ENCODE results near the gene UVRAG. TPM values are rescaled to one million over a fixed set of nuclear protein-coding genes. Genes with fewer than 3 reads are reported as not detected.

UVRAG gene
- total RNA-seq, 2 donors from 2014 or later: 15.9 to 22.4 TPM

- ATAC-seq: no peak
- intact Hi-C loops (cut with DNase I, micrococcal nuclease): no loop called here
- DNase-seq: no peak
Measured at GRCh38 chr11:76090821-76091220, 275.8 kb downstream of the UVRAG start.

GRCh38 chr11:76094740-76095139, 279.7 kb downstream of the UVRAG start:
- intact Hi-C loops (cut with DNase I, micrococcal nuclease): no loop called here
- no peak for DNase-seq
- ATAC-seq: no peak

GRCh38 chr11:76095891-76096290, 280.9 kb downstream of the UVRAG start:
- ATAC-seq (no peak), DNase-seq (no peak)
- intact Hi-C loops (cut with DNase I, micrococcal nuclease): no loop called here

DNA sequence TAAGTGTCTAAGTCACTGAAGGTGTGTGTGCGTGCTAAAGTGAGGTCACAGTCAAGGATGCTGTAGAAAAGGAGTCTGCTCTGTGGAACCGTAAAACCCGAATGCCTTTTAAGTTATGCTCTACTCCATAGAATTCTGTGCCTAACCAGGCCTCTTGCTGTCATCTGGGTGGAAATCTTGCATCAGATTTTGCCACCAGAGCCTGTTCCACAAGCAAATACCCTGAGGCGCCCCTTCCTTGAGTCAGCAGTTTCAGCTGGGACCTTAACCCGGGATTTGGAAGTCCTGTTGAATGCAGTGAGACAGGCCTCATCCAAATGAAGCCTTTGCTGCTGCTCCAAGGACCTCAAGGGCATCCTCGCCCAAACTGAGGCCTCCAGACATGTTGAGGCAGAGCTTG, 281.5 kb downstream of the UVRAG start:
- DNase-seq: no peak
- ATAC-seq: no peak
- intact Hi-C loops (cut with DNase I, micrococcal nuclease): no loop called here

GRCh38 chr11:76102802-76103201, 287.8 kb downstream of the UVRAG start:
- DNase-seq: peak; percentile 33 to 62
- intact Hi-C loops (cut with DNase I, micrococcal nuclease): no loop called here
- ATAC-seq: peak; percentile 73

DNA sequence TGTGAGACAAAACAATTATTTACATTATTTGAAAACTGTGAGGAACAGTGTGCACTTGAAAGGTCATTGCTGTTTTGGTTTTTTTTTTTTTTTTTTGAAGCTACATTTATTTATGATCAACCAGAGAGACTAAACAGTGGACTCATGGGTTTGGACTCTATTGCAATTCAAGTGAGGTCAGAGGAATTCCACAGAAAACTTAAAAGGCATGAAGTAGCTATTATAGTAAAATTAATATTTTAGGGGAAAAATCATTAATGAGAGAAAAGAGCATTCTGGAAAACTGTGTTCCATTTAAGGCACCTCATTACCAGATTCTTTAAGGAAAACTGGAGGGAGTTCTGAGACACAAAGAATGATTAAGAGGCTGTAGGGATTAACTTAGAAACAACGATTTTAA, 288.4 kb downstream of the UVRAG start:
- ATAC-seq: no peak
- intact Hi-C loops (cut with DNase I, micrococcal nuclease): no loop called here
- no peak for DNase-seq

GRCh38 chr11:76104285-76104684, 289.3 kb downstream of the UVRAG start:
- no peak for DNase-seq
- no peak for ATAC-seq
- intact Hi-C loops (cut with DNase I, micrococcal nuclease): no loop called here

DNA sequence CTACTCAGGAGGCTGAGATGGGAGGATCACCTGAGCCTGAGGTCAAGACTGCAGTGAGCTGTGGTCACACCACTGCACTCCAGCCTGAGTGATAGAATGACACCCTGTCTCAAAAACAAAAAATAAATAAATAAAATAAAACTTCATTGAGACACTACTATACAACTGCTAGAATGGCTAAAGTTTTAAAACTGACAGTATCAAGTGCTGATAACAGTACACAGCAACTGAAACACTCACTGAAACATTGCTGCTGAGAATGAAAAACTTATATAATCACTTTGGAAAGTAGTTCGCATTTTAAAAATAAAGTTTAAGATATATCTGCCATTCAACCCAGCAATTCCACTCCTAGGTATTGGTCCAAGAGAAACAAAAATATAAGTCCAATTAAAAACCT, 290.6 kb downstream of the UVRAG start:
- no peak for DNase-seq
- intact Hi-C loops (cut with DNase I, micrococcal nuclease): no loop called here
- ATAC-seq: no peak

- no peak for DNase-seq
- intact Hi-C loops (cut with DNase I, micrococcal nuclease): no loop called here
- ATAC-seq: no peak
Measured at GRCh38 chr11:76107971-76108370, 293.0 kb downstream of the UVRAG start.

- DNase-seq: no peak
- intact Hi-C loops (cut with DNase I, micrococcal nuclease): no loop called here
Measured at GRCh38 chr11:76114238-76114637, 299.2 kb downstream of the UVRAG start.

DNA sequence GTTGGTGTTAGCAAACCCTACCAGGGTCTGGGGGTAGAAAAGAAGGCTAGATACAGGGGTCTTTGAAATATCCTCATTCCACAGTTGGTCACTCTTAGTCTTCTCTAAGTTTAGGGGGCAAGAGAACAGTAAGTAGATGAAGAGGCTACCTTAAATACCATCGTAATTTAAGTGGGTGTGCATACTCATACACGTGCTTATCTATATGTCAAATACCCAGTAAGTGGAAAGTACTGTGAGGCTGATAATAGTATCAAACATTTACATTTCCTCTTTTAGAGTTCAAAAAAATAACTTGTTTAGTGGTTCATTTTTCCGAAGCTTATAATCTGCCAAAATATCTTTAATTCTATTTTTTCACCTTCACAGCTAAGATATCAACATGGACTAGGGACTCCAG, 300.5 kb downstream of the UVRAG start:
- intact Hi-C loops (cut with DNase I, micrococcal nuclease): no loop called here
- no peak for DNase-seq
- ATAC-seq: no peak

More at GRCh38 chr11:76114238-76114637, 299.2 kb downstream of the UVRAG start:
- no peak for ATAC-seq

DNA sequence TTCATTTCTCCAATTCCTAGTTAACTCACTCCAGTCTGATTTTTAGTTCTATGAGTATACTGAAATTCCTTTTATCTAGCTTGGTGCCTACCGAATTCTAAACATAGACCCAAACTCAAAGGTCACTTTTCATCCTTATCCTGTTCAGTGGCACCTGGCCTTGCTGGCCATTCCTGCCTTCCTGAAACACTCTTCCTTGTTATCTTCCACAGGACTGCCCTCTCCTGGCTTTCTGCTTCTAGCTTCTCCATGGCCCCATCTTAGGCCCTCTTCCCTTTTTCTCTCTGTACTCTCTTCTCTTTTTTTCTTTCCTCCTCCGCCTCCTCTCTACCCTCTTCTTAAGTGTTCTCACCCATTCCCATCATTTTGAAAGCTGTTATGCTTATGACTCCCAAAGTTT, 304.0 kb downstream of the UVRAG start:
- ATAC-seq (peak; percentile 63), DNase-seq (no peak)
- intact Hi-C loops (cut with DNase I, micrococcal nuclease): no loop called here

DNA sequence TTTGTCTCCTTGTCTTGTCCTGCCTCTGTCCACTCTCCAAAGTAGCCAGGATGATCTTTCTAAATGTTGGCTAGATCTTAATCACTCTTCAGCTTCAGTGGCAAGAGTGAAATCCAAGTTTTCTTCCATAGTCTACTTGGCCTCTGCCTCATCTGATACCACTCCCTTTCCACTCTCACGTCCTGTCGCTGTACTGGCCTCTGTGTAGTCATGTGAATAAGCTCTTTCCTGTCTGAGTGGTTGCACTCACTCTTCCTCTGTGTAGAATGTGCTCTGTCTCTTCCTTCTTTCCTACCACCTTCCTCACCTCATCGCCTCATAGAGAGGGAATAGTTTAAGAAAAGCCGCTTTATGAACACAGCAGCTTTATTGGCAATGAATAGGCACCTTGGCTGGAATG, 304.8 kb downstream of the UVRAG start:
- intact Hi-C loops (cut with DNase I, micrococcal nuclease): no loop called here
- ATAC-seq: peak; percentile 81
- no peak for DNase-seq

- intact Hi-C loops (cut with DNase I, micrococcal nuclease): no loop called here
- DNase-seq: peak; percentile 28 to 44
- ATAC-seq: peak; percentile 79
Measured at GRCh38 chr11:76120513-76121101, 305.6 kb downstream of the UVRAG start.

DNA sequence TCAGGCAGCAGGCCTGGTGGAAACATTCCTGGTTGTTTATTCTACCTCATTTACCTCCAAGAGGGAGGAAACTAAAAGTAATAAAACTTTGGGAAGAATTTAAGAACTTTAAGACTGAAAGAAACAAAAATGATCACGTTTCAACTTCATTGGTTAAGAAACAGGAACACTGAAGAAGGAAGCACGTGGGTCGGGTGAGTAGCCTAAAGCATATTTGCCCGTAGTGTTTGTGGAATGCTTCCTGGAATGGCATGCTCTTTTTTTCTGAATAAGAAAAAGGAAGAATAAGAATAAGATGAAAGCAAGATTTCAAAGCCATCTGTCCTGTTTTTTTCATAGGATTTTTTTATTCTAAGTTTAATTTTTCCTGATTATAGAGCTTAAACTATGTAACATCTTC, 308.2 kb downstream of the UVRAG start:
- ATAC-seq (no peak), DNase-seq (no peak)
- intact Hi-C loops (cut with DNase I, micrococcal nuclease): no loop called here

DNA sequence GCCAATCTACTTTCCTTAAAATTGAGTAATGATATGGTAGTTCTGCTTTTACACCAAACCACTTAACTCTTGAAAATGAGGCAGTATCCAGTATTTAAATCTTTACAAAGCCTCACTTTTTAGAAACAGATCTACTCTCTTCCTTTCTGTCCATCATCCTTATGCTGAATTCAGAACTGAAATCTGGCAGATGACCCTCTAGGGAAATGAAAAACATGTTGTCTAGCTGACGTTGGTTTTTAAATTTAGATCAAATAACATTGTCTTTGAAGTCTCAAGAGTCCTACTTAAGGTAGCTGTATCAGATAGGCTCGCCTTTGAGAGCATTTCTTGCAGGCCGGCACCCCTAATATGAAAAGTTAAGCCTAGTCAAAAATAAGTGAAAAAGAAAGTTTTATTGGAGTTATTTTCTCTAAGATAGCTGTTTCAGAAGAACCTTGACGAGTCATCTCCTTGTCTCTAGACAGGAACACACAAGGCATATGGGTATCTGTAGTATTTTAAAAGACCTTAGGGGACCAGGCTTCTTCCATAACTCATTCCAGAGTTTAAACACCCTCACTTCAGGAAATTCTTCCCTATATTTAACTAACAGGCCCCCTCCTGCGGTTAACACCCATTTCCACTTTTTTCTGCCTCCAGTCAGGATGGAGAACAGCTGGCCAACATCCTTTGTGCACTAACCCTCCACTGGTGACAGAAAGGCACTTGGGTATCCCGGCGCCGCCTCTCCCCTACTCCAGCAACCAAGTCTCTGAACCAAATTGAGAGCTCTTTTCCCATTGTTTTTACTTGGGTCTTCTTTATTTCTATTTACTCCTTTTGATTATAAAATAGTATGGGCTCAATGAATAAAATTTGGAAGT, 310.1 kb downstream of the UVRAG start:
- ATAC-seq (no peak), DNase-seq (no peak)
- intact Hi-C loops (cut with DNase I, micrococcal nuclease): no loop called here

GRCh38 chr11:76129729-76130128, 314.7 kb downstream of the UVRAG start:
- no peak for ATAC-seq
- no peak for DNase-seq
- intact Hi-C loops (cut with DNase I, micrococcal nuclease): no loop called here

- intact Hi-C loops (cut with DNase I, micrococcal nuclease): no loop called here
- DNase-seq (no peak), ATAC-seq (no peak)
Measured at GRCh38 chr11:76131142-76131541, 316.1 kb downstream of the UVRAG start.

GRCh38 chr11:76131671-76132631, 316.9 kb downstream of the UVRAG start:
- no peak for ATAC-seq
- intact Hi-C loops (cut with DNase I, micrococcal nuclease): no loop called here

GRCh38 chr11:76134239-76134638, 319.2 kb downstream of the UVRAG start:
- ATAC-seq: no peak
- intact Hi-C loops (cut with DNase I, micrococcal nuclease): no loop called here
- no peak for DNase-seq

More at GRCh38 chr11:76131671-76132631, 316.9 kb downstream of the UVRAG start:
- no peak for DNase-seq

Data from left colon (tissue), 2 donors.